HG03457 (cell line): Measurements from ENCODE around the gene PPARG.
"Not testable (repeated sequence)": the region's sequence is repeated elsewhere in the genome, so short reads cannot be mapped to it uniquely, and the experiment has no call there.

ENCODE experiments used
- ATAC-seq: cut with Tn5 transposase; IDR thresholded peaks from one replicate; pipeline ENCODE4 v1.9.1; 2021; ENCODE audit warnings: moderate number of reproducible peaks; ENCODE audit not compliant: unreplicated experiment

Gene PPARG

DNA sequence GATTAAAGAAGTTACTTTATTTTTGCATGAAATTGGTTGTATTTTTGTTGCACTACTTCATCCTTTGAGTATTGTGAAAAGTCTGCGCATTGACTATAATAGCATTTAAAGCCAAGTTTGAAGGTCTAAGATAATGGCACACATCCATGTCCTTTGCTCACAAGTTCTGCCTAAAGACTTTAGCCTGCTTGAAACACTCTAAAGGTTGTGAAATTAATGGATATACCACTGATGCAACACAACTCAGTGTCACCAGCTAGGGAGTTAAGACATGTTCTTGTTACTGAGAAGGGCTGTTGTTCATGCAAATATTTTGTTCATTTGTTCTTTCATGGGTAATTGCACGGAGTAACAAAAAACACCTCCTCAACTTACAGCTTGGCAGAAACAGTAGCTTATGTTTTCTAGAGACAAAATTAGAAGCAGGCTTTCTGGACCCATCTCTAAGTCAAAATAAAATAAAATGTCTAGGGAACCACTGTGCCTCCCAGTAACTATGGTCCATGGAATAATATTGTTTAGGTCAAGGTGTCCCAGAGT, 83.9 kb downstream of the PPARG start:
- ATAC-seq: no peak

DNA sequence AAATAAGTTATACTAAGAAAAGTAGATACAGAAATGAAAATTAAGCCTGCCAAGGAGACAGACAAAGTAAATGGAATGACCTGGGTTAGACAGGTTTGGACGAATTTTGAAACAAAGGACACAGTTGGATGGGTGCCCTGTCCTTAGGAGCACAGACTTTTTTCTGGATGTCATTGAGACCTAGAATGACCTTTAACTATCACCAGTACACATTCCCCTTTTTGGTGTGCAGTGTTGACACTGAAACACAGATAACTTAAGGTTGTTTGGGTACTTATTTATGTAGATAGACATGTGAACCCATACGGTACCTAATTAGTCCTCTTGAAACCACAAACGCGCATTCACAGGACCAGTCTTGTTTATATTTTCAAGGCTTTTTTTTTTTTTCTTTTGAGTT, 86.7 kb downstream of the PPARG start:
- ATAC-seq: no peak

GRCh38 chr3:12379640-12380429, 91.0 kb downstream of the PPARG start:
- ATAC-seq: no peak

DNA sequence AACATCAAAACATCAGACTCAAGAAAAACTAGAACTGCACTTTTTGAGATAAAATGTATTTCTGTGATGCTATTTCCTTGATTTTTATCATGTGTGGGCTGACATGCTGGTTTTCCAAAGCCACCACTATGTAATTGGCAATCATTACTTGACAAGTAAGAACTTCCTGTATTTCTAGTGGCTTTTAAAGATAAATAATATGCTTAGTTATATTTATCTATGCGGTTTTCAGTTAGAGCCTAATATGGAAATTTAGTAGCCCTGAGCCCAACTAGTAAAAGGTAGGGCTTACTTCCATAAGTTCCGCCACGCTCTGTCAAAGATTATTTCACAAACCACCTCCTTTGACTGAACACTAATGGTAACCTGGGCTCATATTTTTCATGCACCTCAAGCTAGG, 91.6 kb downstream of the PPARG start:
- ATAC-seq: no peak

GRCh38 chr3:12381199-12381598, 92.3 kb downstream of the PPARG start:
- ATAC-seq: no peak

- no peak for ATAC-seq
These were observed 94.3 kb downstream of the PPARG start for GRCh38 chr3:12383218-12383617.

- ATAC-seq: no peak
These were observed 95.8 kb downstream of the PPARG start for GRCh38 chr3:12384451-12385233.

DNA sequence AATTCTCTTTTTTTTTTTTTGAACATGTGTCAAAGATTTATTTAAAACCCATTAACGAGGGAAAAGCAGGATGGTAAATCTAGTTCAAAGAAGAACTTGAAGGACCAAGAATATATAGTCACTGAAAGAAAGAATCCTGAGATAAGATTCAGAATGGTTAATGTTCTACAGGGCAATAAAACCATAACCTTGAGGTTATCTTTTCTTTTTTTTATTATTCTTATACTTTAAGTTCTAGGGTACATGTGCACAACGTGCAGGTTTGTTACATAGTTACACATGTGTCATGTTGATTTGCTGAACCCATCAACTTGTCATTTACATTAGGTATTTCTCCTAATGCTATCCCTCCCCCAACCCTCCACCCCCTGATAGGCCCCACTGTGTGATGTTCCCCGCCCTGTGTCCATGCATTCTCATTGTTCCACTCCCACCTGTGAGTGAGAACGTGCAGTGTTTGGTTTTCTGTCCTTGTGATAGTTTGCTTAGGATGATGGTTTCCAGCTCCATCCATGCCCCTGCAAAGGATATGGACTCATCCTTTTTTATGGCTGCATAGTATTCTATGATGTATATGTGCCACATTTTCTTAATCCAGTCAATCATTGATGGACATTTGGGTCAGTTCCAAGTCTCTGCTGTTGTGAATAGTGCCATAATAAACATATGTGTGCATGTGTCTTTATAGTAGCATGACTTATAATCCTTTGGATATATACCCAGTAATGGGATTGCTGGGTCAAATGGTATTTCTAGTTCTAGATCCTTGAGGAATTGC, 97.8 kb downstream of the PPARG start:
- ATAC-seq: not testable (repeated sequence)

- no peak for ATAC-seq
These were observed 99.3 kb downstream of the PPARG start for GRCh38 chr3:12388185-12388584.

DNA sequence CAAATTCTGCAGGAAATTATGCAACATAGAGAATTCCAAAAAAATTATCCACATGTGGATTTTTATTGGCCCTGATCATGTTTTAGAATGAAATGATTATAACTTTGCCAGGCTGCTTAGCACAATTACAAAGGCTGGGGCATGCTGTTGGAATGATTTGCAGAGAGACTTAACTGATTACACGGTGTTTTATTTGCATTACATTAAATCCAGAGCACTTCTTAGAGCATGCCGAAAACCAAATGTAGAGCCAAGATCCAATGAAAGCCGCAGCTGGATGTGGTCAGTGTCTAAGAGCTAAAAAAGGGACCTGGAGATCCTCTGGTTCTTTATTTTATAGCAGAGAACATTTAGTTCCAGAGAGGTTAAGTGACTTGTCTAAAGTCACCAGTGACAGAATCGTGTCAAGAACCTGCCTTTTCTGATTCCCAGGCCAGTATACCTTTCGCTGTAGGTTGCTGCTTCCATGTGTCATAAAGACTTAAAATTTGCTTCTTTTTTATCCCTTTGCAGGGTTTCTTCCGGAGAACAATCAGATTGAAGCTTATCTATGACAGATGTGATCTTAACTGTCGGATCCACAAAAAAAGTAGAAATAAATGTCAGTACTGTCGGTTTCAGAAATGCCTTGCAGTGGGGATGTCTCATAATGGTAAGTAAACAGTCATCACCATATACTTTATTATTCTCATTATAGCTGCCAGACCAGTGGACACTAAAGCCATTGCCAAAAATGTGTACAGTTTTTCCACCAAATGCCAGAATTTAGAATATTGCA, 103.4 kb downstream of the PPARG start:
- ATAC-seq: no peak

- no peak for ATAC-seq
These were observed 105.0 kb downstream of the PPARG start for GRCh38 chr3:12393894-12394293.

GRCh38 chr3:12394569-12395271, 105.8 kb downstream of the PPARG start:
- ATAC-seq: no peak

DNA sequence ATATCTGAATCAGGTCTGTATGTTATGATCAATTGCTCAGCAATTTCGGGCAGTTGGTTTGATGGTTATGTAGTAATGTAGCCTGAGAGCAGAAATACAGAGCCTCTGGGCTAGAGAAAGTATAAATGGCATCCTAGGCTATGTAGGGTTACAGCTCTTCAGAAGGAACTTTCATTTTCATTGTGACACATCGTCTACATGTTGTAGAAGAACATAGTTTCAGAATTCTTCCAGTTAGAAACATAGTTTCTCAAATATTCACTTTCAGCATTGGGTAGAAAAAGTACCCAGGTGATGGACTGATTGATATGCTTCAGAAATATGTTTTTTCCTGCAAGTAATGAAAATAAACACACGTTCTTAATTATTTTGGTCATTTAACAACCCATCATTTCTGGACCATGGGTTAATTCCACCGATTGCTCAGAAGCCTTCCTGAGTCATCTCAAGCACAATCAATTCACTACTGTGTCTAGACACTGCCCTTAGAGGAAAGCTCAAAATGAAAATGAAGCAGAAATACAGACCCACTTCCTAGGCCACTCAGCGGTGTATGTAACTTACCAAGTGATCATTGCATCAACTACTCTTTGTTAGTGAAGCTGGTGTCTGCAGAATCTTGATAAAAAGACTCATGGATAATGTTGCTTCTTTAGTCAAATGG, 106.6 kb downstream of the PPARG start:
- ATAC-seq: peak; percentile 89

DNA sequence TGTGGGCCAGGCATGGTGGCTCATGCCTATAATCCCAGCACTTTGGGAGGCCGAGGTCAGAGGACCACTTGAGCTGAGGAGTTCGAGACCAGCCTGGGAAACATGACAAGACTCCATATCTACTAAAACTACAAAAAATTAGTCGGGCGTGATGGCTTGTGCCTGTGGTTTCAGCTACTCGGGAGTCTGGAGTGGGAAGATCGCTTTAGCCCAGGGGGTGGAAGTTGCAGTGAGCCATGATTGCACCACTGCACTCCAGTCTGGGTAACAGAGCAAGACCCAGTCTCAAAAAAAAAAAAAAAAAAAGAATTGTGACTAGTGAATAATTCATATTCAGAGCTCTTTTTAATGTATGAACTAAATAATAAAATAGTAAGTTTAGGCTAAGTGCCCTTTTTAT, 107.6 kb downstream of the PPARG start:
- no peak for ATAC-seq

GRCh38 chr3:12399226-12399625, 110.4 kb downstream of the PPARG start:
- ATAC-seq: no peak

- ATAC-seq: no peak
These were observed 111.8 kb downstream of the PPARG start for GRCh38 chr3:12400616-12401194.

- ATAC-seq: no peak
These were observed 112.3 kb downstream of the PPARG start for GRCh38 chr3:12401208-12401607.

- ATAC-seq: no peak
These were observed 116.8 kb downstream of the PPARG start for GRCh38 chr3:12405432-12406272.
